Stimulated activated naive B cell treated with anti-CD40 and anti-IgM and Interleukin-4, amounts not matched to agents 10 μg/mL and 1 μg/mL and 100 μg/mL, for 72 hours (primary cell): ENCODE data around the gene AEBP2.
A peak's percentile ranks its signal among the peaks of the same experiment; 100 is the strongest.

Experiments
- ATAC-seq, 2 donors: fragments of 150-1000 bp; cut with Tn5 transposase; replicated peaks; 2 replicates each; pipeline ENCODE4 v1.10.0; 2021; ENCODE audit warnings: moderate library complexity in 1 of 2
- DNase-seq: peaks from one replicate; pipeline ENCODE4 v3.0.0; 2021
- H3K27ac Mint-ChIP-seq: one replicate; pipeline ENCODE4 v1.8.0; 2022; ENCODE audit warnings: mild to moderate bottlenecking, mixed read lengths
- H3K27me3 Mint-ChIP-seq, 2 donors: one replicate each; pipeline ENCODE4 v1.8.0; 2022; ENCODE audit warnings: mixed read lengths in 2 of 2
- H3K36me3 Mint-ChIP-seq, 2 donors: one replicate each; pipeline ENCODE4 v1.8.0; 2022; ENCODE audit warnings: mixed read lengths in 2 of 2, mild to moderate bottlenecking in 1 of 2
- H3K4me1 Mint-ChIP-seq, 2 donors: one replicate each; pipeline ENCODE4 v1.8.0; 2022; ENCODE audit warnings: mixed read lengths in 2 of 2, mild to moderate bottlenecking in 1 of 2
- H3K4me3 Mint-ChIP-seq, 2 donors: one replicate each; pipeline ENCODE4 v1.8.0; 2022; ENCODE audit warnings: mild to moderate bottlenecking in 2 of 2, mixed read lengths in 2 of 2, moderate library complexity in 1 of 2
- H3K9me3 Mint-ChIP-seq, 2 donors: one replicate each; pipeline ENCODE4 v1.8.0; 2022; ENCODE audit warnings: mixed read lengths in 2 of 2, mild to moderate bottlenecking in 1 of 2

The AEBP2 gene

GRCh38 chr12:19525274-19525673 is 86.0 kb downstream of the AEBP2 start:
- no peak overlapping the region for H3K4me3 Mint-ChIP-seq
- DNase-seq (no peak), ATAC-seq (no peak)
- peaks cover 3 to 7% of the 10 kb centered on the region in 2 donors for H3K4me1 Mint-ChIP-seq
- H3K36me3 Mint-ChIP-seq: peaks cover 15 to 18% of the 10 kb centered on the region in 2 donors
- no peaks in the 10 kb centered on the region for H3K9me3 Mint-ChIP-seq
- H3K27me3 Mint-ChIP-seq: no peaks in the 10 kb centered on the region
- H3K27ac Mint-ChIP-seq: peak overlapping the region; percentile 42

DNA sequence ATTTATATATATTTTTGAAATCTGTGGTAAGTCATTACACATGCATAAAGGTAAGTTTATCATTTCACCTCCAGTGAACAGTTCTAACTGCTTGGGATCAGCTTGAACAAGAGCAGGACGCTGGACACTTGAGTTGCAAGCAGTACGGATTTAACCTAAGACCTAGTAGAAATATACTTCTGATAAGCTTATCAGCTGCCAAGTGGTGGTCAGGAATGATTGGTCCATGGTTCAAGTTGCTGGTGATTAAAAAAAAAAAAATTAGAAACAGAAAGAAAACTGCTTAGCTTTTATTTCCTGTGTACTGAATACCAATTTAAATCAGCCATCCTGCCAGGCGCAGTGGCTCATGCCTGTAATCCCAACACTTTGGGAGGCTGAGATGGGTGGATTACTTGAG is 88.6 kb downstream of the AEBP2 start:
- H3K36me3 Mint-ChIP-seq: peaks cover 19 to 26% of the 10 kb centered on the region in 2 donors

GRCh38 chr12:19528750-19529149 is 89.5 kb downstream of the AEBP2 start:
- Mint-ChIP-seq H3K9me3 (no peaks in the 10 kb centered on the region), H3K27ac (no peak overlapping the region), H3K4me1 (peaks cover 3 to 7% of the 10 kb centered on the region in 2 donors), H3K36me3 (peaks cover 22 to 34% of the 10 kb centered on the region in 2 donors), H3K27me3 (no peaks in the 10 kb centered on the region), H3K4me3 (no peak overlapping the region)
- no peak for ATAC-seq
- no peak for DNase-seq

More for the DNA sequence above, 88.6 kb downstream of the AEBP2 start:
- H3K4me1 Mint-ChIP-seq: peaks cover 3 to 7% of the 10 kb centered on the region in 2 donors
- H3K9me3 Mint-ChIP-seq: no peaks in the 10 kb centered on the region
- no peaks in the 10 kb centered on the region for H3K27me3 Mint-ChIP-seq
- ATAC-seq (no peak), DNase-seq (no peak)
- H3K27ac Mint-ChIP-seq: no peak overlapping the region
- no peak overlapping the region for H3K4me3 Mint-ChIP-seq

DNA sequence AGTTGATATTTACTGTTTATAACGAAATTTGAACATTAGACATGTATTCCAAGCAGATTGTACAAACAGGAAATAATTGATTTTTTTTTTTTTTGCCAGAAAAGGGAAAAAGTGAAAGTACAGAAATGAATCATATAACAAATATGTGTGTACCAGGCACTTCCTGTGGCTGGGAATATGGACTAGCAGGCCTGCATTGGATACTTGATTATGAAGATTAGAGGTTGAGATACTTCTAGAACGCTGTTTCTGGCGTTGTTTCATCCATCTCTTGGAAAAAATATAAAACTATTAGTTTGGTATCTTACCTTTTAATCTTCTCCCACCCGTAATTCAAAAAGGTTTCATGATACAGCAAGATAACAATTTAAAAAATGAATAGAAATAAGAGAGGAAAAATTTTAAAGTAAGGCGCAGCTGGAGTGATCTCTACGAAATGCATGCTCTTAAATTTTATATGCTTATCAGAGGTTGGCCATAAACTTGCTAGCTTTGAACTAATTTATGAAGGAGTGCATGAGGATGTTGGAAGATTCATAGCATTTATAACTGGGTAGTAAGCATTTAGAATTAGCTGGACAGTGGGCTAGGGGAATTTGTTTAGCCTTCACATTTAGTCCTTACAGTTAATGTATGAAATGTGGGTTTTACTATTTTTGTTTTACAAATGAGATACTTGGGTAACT is 90.8 kb downstream of the AEBP2 start:
- no peak for ATAC-seq
- Mint-ChIP-seq H3K36me3 (peaks cover 26 to 37% of the 10 kb centered on the region in 2 donors), H3K9me3 (peaks cover 2 to 3% of the 10 kb centered on the region in 2 donors), H3K27me3 (no peaks in the 10 kb centered on the region), H3K4me3 (no peak overlapping the region), H3K4me1 (peaks cover 3 to 7% of the 10 kb centered on the region in 2 donors), H3K27ac (no peak overlapping the region)
- no peak for DNase-seq

- Mint-ChIP-seq H3K4me3 (no peak overlapping the region), H3K27ac (no peak overlapping the region), H3K36me3 (peaks cover 28 to 42% of the 10 kb centered on the region in 2 donors), H3K27me3 (no peaks in the 10 kb centered on the region), H3K9me3 (peaks cover 6 to 8% of the 10 kb centered on the region in 2 donors), H3K4me1 (peaks cover 5 to 7% of the 10 kb centered on the region in 2 donors)
- ATAC-seq: no peak
- no peak for DNase-seq
Measured at GRCh38 chr12:19530637-19531023, 91.3 kb downstream of the AEBP2 start.

DNA sequence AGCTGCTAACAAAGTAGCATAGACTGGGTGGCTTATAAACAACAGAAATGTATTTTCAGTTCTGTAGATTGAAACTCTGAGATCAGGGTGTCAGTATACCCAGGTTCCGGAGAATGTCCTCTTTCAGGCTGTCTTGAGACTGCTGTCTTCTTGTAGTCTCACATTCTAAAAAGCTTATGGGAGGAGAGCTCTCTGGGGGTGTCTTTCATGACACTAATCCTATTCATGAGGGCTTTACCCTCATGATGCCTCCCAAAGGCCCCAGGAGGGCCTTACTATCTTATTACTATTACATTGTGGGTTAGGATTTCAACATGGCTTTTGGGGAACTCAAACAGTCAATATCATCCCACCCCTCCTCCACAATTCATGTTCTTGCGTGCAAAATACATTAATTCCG is 94.3 kb downstream of the AEBP2 start:
- H3K36me3 Mint-ChIP-seq: peaks cover 29 to 36% of the 10 kb centered on the region in 2 donors
- H3K27me3 Mint-ChIP-seq: no peaks in the 10 kb centered on the region
- ATAC-seq (no peak), DNase-seq (no peak)
- peaks cover 11% of the 10 kb centered on the region in 2 donors for H3K9me3 Mint-ChIP-seq
- H3K4me3 Mint-ChIP-seq: no peak overlapping the region
- H3K4me1 Mint-ChIP-seq: peaks cover 3% of the 10 kb centered on the region in 2 donors
- no peak overlapping the region for H3K27ac Mint-ChIP-seq

- Mint-ChIP-seq H3K36me3 (peaks cover 23 to 38% of the 10 kb centered on the region in 2 donors), H3K4me1 (peaks cover 0 to 3% of the 10 kb centered on the region in 2 donors), H3K4me3 (no peak overlapping the region), H3K27ac (no peak overlapping the region), H3K9me3 (peaks cover 11 to 15% of the 10 kb centered on the region in 2 donors), H3K27me3 (no peaks in the 10 kb centered on the region)
- DNase-seq: no peak
- ATAC-seq: no peak
Measured at GRCh38 chr12:19539071-19539470, 99.8 kb downstream of the AEBP2 start.

GRCh38 chr12:19539836-19540235 is 100.5 kb downstream of the AEBP2 start:
- Mint-ChIP-seq H3K27me3 (no peaks in the 10 kb centered on the region), H3K27ac (no peak overlapping the region), H3K9me3 (peaks cover 11 to 15% of the 10 kb centered on the region in 2 donors), H3K4me1 (peaks cover 0 to 3% of the 10 kb centered on the region in 2 donors), H3K36me3 (peaks cover 24 to 35% of the 10 kb centered on the region in 2 donors), H3K4me3 (no peak overlapping the region)
- DNase-seq (no peak), ATAC-seq (no peak)

DNA sequence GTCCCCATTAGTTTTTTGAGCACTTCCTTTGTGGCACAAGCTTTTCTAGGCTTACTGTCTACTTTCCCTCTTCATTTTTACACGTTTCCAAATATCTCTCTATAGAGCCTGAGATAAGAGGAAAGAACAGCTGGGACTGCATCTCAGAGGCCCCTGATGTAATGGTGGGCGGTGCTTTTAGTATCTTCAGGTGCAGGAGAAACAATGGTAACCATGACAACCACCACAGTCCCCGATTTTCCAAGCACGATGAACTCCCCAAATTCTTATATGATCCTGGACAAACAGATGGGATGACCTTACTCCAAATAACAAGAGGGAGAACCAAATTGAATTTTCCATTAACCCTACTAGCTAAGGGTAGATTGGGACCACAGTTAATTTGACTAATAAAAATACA is 103.3 kb downstream of the AEBP2 start:
- Mint-ChIP-seq H3K9me3 (peaks cover 0 to 4% of the 10 kb centered on the region in 2 donors), H3K36me3 (peaks cover 9 to 21% of the 10 kb centered on the region in 2 donors), H3K4me1 (no peaks in the 10 kb centered on the region), H3K27me3 (no peaks in the 10 kb centered on the region), H3K27ac (no peak overlapping the region), H3K4me3 (no peak overlapping the region)
- DNase-seq (no peak), ATAC-seq (no peak)

GRCh38 chr12:19544353-19544752 is 105.1 kb downstream of the AEBP2 start:
- H3K4me3 Mint-ChIP-seq: no peak overlapping the region
- no peaks in the 10 kb centered on the region for H3K27me3 Mint-ChIP-seq
- H3K9me3 Mint-ChIP-seq: peaks cover 0 to 6% of the 10 kb centered on the region in 2 donors
- DNase-seq: no peak
- no peak for ATAC-seq
- H3K4me1 Mint-ChIP-seq: no peaks in the 10 kb centered on the region
- H3K27ac Mint-ChIP-seq: no peak overlapping the region
- peaks cover 9 to 28% of the 10 kb centered on the region in 2 donors for H3K36me3 Mint-ChIP-seq

- peaks cover 13 to 31% of the 10 kb centered on the region in 2 donors for H3K36me3 Mint-ChIP-seq
- DNase-seq (no peak), ATAC-seq (no peak)
- no peak overlapping the region for H3K4me3 Mint-ChIP-seq
- no peak overlapping the region for H3K27ac Mint-ChIP-seq
- peaks cover 0 to 4% of the 10 kb centered on the region in 2 donors for H3K9me3 Mint-ChIP-seq
- no peaks in the 10 kb centered on the region for H3K27me3 Mint-ChIP-seq
- no peaks in the 10 kb centered on the region for H3K4me1 Mint-ChIP-seq
Measured at GRCh38 chr12:19545301-19545700, 106.0 kb downstream of the AEBP2 start.

- Mint-ChIP-seq H3K36me3 (peaks cover 13 to 31% of the 10 kb centered on the region in 2 donors), H3K4me1 (no peaks in the 10 kb centered on the region), H3K27ac (no peak overlapping the region), H3K27me3 (no peaks in the 10 kb centered on the region), H3K4me3 (no peak overlapping the region), H3K9me3 (peaks cover 0 to 4% of the 10 kb centered on the region in 2 donors)
- DNase-seq (no peak), ATAC-seq (no peak)
Measured at GRCh38 chr12:19546027-19546426, 106.7 kb downstream of the AEBP2 start.

GRCh38 chr12:19546611-19547162 is 107.4 kb downstream of the AEBP2 start:
- H3K36me3 Mint-ChIP-seq: peaks cover 13 to 26% of the 10 kb centered on the region in 2 donors
- no peak overlapping the region for H3K27ac Mint-ChIP-seq
- DNase-seq (no peak), ATAC-seq (no peak)
- no peaks in the 10 kb centered on the region for H3K27me3 Mint-ChIP-seq
- H3K4me3 Mint-ChIP-seq: no peak overlapping the region
- no peaks in the 10 kb centered on the region for H3K4me1 Mint-ChIP-seq
- H3K9me3 Mint-ChIP-seq: peaks cover 0 to 2% of the 10 kb centered on the region in 2 donors

DNA sequence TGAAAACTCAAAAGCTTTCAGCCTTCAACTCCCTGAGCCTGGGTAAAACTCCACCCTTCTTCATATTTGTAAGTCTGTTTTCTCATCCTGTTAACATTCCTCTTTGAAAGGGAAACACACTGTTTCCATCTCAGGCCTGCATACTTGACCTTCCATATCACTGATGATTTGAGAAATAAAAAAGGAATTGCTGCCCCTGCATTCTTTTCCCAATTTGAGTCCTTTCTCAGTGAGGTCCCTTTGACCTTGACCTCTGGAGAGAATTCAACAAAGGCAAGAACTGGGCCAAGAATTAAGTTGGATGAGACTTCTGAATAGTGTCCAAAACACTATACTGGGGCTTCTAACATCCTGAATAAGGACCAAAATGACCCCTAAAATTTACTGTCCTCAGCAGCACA is 108.0 kb downstream of the AEBP2 start:
- ATAC-seq (no peak), DNase-seq (no peak)
- Mint-ChIP-seq H3K36me3 (peaks cover 13 to 21% of the 10 kb centered on the region in 2 donors), H3K4me3 (no peak overlapping the region), H3K4me1 (no peaks in the 10 kb centered on the region), H3K9me3 (peaks cover 0 to 2% of the 10 kb centered on the region in 2 donors), H3K27ac (no peak overlapping the region), H3K27me3 (no peaks in the 10 kb centered on the region)

GRCh38 chr12:19548834-19549233 is 109.5 kb downstream of the AEBP2 start:
- H3K4me3 Mint-ChIP-seq: no peak overlapping the region
- H3K27ac Mint-ChIP-seq: no peak overlapping the region
- H3K4me1 Mint-ChIP-seq: no peaks in the 10 kb centered on the region
- H3K27me3 Mint-ChIP-seq: no peaks in the 10 kb centered on the region
- DNase-seq (no peak), ATAC-seq (no peak)
- H3K9me3 Mint-ChIP-seq: peaks cover 0 to 2% of the 10 kb centered on the region in 2 donors
- peaks cover 13 to 18% of the 10 kb centered on the region in 2 donors for H3K36me3 Mint-ChIP-seq
